Smooth muscle cell (in vitro differentiated cells): ENCODE measurements around the gene ADGRD1. TPM values are rescaled to one million over a fixed set of nuclear protein-coding genes. Genes with fewer than 3 reads are reported as not detected.

Experiments used
- DNase-seq: peaks from one replicate; lab custom pipeline; 2025; ENCODE audit not compliant: unreplicated experiment; lab: John Stamatoyannopoulos, UW
- H2AFZ ChIP-seq: fragments of 200-600 bp; sonication (generic); 2 replicates; pipeline ENCODE4 v1.6.0; 2016; ENCODE audit warnings: antibody characterized with exemption, low read depth, mild to moderate bottlenecking
- H3F3A ChIP-seq: fragments of 200-600 bp; sonication (generic); 2 replicates; pipeline ENCODE4 v1.6.0; 2017; ENCODE audit warnings: antibody characterized with exemption, low read depth
- H3K27ac ChIP-seq: fragments of 200-600 bp; sonication (generic); 2 replicates; pipeline ENCODE4 v1.5.1; 2016; ENCODE audit warnings: low read depth, mild to moderate bottlenecking
- H3K27me3 ChIP-seq: fragments of 200-600 bp; sonication (generic); 2 replicates; pipeline ENCODE4 v1.6.1; 2016; ENCODE audit warnings: low read depth, mild to moderate bottlenecking
- H3K36me3 ChIP-seq: fragments of 200-600 bp; sonication (generic); 2 replicates; pipeline ENCODE4 v1.5.1; 2016; ENCODE audit warnings: low read depth
- H3K4me1 ChIP-seq: fragments of 200-600 bp; sonication (generic); 2 replicates; pipeline ENCODE4 v1.5.1; 2016; ENCODE audit warnings: low read depth
- H3K4me2 ChIP-seq: fragments of 200-600 bp; sonication (generic); 2 replicates; pipeline ENCODE4 v1.6.0; 2016; ENCODE audit warnings: mild to moderate bottlenecking
- H3K4me3 ChIP-seq: fragments of 200-600 bp; sonication (generic); 2 replicates; pipeline ENCODE4 v1.5.1; 2016; ENCODE audit warnings: mild to moderate bottlenecking
- H3K79me2 ChIP-seq: fragments of 200-600 bp; sonication (generic); 2 replicates; pipeline ENCODE4 v1.6.0; 2016; ENCODE audit warnings: low read depth, mild to moderate bottlenecking
- H3K9ac ChIP-seq: fragments of 200-600 bp; sonication (generic); 2 replicates; pipeline ENCODE4 v1.6.0; 2016; ENCODE audit warnings: low read depth
- H3K9me3 ChIP-seq: fragments of 200-600 bp; sonication (generic); replicated peaks from 2 replicates; pipeline ENCODE4 v1.5.1; 2016; ENCODE audit warnings: low read depth
- H4K20me1 ChIP-seq: fragments of 200-600 bp; sonication (generic); 2 replicates; pipeline ENCODE4 v1.6.0; 2016; ENCODE audit warnings: low read depth
- CTCF ChIP-seq: fragments of 200-600 bp; sonication (generic); IDR thresholded peaks from 2 replicates; pipeline ENCODE4 v1.5.1; 2017; ENCODE audit warnings: borderline replicate concordance, mild to moderate bottlenecking, antibody characterized with exemption; ENCODE audit not compliant: insufficient read depth, poor library complexity, severe bottlenecking
- WGBS: methylation state at CpG from one replicate; pipeline ENCODE4 v1.1.7; 2016; ENCODE audit warnings: low lambda C conversion rate; 5-methylcytosine and 5-hydroxymethylcytosine counted together
- polyA plus RNA-seq: library from polyadenylated mRNA; unstranded; fragments of >200 nt; fragmentation: Nextera tagmentation; extraction: Ambion mirVana; gene quantifications from 2 replicates; pipeline ENCODE4 v1.2.1, GENCODE V29; 2016
- total RNA-seq: library from RNA; depleted of rRNA; stranded (reverse); fragments of >200 nt; gene quantifications from 2 replicates; pipeline ENCODE4 v1.2.3, GENCODE V29; 2014

The ADGRD1 gene
- total and polyA plus RNA-seq, 2 experiments from 2014 or later, result 0.14 TPM; not detected in 1

GRCh38 chr12:131114942-131115584 lies 161.4 kb downstream of the ADGRD1 start:
- Histone ChIP-seq H3K4me2 (peak overlapping the region; percentile 26), H3K36me3 (no peaks in the 10 kb centered on the region), H4K20me1 (no peaks in the 10 kb centered on the region), H3K9me3 (no peaks in the 10 kb centered on the region), H3K79me2 (no peaks in the 10 kb centered on the region), H2AFZ (no peak overlapping the region), H3K27ac (no peak overlapping the region), H3K4me3 (no peak overlapping the region), H3K4me1 (peaks cover 4% of the 10 kb centered on the region), H3K27me3 (peaks cover under 1% of the 10 kb centered on the region), H3K9ac (no peak overlapping the region), H3F3A (peaks cover 4% of the 10 kb centered on the region)
- 78% methylated on average over 18 of the region's 18 CpGs for WGBS
- DNase-seq, result no peak
- no peak for TF ChIP-seq CTCF

- DNase-seq, result no peak
- Histone ChIP-seq H3K4me2 (peak overlapping the region; percentile 22), H3K4me1 (peaks cover 4% of the 10 kb centered on the region), H3K79me2 (no peaks in the 10 kb centered on the region), H3F3A (peaks cover 4% of the 10 kb centered on the region), H3K27me3 (peaks cover 8% of the 10 kb centered on the region), H2AFZ (no peak overlapping the region), H3K9me3 (no peaks in the 10 kb centered on the region), H3K27ac (peak overlapping the region; percentile 31), H3K9ac (no peak overlapping the region), H3K36me3 (no peaks in the 10 kb centered on the region), H3K4me3 (no peak overlapping the region), H4K20me1 (no peaks in the 10 kb centered on the region)
- WGBS, result 86% methylated on average over 8 of the region's 8 CpGs
- TF ChIP-seq CTCF, result no peak
Measured at GRCh38 chr12:131115766-131116467, 162.2 kb downstream of the ADGRD1 start.

- TF ChIP-seq CTCF, result peak; percentile 47
- Histone ChIP-seq H3F3A (peaks cover 4% of the 10 kb centered on the region), H3K27me3 (peaks cover 8% of the 10 kb centered on the region), H3K4me3 (no peak overlapping the region), H3K9ac (no peak overlapping the region), H3K4me2 (peak overlapping the region; percentile 35), H2AFZ (no peak overlapping the region), H4K20me1 (no peaks in the 10 kb centered on the region), H3K4me1 (peaks cover 4% of the 10 kb centered on the region), H3K9me3 (no peaks in the 10 kb centered on the region), H3K36me3 (no peaks in the 10 kb centered on the region), H3K79me2 (no peaks in the 10 kb centered on the region), H3K27ac (peak overlapping the region; percentile 31)
- WGBS, result 38% methylated on average over 15 of the region's 15 CpGs
- no peak for DNase-seq
Measured at GRCh38 chr12:131116468-131117117, 162.9 kb downstream of the ADGRD1 start.
